ENCODE data around the gene SULT1C3.
"Not testable (repeated sequence)": the region's sequence is repeated elsewhere in the genome, so short reads cannot be mapped to it uniquely, and the experiment has no call there.

SULT1C3 gene

DNA sequence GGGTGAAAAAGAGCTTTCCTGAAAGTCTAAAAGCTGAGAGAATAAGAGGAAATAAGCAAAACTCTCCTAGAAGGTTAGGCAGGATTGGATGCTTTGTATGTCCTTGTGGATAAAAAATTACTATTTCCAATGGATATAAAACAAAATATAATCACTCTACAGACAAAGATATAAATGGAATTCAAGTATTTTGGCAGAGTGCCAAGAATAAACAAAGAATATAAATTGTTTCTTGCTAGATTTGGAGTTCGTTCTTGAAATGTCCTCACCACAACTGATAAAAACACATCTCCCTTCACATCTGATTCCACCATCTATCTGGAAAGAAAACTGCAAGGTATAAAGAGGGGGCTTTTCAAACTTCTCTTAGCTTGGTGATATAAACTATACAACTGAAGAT is 13.3 kb downstream of the SULT1C3 start:
- DNase-seq: no peak

DNA sequence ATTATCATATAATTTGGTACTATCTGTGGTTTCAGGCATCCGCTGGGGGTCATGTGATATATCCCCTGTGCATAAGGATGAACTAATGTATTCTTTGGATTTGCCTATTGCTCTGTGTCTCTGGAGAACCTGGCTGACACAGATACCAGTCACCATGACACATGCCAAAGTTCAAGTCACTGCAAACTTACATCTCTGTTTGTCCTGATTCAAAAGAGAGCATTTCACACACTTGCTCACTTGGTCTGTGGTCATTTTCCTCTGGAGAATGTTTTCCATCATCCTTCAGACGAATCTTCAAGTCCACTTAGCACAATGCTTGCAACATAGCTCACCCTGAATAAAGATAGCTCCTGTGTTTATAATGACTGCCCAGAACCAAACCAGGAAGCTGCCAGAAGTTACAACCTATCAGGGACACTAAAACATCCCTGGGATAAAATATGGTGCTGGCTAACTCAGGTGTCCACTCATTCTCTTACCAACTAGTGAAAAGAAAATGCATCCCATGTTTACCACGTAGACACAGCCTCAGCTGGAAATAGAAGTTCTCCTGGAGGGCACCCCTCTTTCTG is 18.1 kb downstream of the SULT1C3 start:
- DNase-seq: no peak

DNA sequence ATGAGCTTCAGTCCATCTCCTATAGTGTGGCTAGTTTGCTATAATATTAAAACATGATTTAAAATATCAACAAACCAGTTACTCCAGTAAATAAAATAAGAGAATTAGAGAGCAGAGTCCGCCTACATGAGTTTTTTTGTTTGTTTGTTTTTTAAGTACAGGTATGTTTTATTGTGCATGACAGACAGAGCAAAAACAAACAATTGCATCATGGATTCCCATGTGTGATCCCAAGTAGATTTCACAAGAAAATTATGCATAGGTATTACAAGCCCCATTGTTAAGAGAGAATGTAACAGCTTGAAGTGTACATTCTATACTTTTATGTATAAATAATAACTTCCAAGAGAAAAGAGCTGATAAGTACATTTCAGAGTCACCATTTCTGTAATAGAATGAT is 21.0 kb downstream of the SULT1C3 start:
- no peak for DNase-seq

DNA sequence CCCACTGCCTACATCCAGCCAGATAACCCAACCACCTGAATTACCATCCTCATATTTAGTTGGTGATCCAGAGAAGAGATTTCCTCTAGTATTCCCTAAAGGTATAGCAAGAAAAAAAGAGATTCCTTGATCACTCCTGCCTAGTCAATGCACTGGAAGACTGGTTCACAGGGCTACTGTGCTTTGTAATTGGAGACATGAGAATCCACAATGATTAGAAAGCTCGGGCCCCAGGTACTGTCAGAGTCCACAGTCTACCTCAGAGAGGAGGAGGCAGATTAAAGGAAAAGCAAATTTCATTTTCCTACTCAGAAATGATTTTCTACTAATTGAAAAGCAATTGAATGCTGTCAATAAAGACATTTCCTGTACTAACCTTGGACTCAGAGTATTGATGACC is 22.3 kb downstream of the SULT1C3 start:
- DNase-seq: no peak

DNA sequence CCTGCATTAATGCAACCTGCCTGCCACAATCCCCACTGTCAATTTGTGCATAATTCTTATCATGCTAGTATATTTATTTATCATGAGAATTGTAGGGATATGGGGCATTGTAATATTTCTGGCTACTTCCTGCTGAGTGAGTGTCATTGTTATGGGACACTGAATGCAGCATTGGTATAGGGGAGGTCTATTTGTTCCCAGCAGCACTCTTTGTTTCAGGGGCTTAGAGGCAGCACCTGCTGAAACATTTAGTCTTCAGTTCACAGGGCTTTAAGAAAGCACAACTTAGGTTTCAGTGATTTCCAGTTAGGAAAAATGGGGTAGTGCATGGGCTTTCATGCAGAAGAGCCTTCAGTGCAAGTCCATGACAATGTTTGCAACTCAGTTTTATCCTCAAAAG is 23.6 kb downstream of the SULT1C3 start:
- DNase-seq: no peak

DNA sequence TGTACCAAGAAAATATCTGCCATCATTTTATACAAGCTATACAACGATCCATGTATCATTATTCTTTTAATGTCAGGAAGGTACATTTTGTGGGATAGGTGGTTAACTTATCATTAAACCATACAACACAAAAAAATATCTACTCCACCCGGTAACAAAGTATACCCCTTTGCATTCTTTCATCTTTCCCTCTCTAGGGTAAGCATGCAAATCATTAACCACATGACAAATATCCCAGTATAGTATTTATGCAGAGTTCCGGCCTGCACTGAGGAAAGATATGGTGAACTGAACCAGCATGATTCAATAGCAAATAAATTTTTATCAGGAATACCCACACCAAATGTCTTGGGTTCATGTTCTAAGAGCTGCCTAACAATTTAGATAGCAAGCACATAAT is 26.4 kb downstream of the SULT1C3 start:
- DNase-seq: no peak

DNA sequence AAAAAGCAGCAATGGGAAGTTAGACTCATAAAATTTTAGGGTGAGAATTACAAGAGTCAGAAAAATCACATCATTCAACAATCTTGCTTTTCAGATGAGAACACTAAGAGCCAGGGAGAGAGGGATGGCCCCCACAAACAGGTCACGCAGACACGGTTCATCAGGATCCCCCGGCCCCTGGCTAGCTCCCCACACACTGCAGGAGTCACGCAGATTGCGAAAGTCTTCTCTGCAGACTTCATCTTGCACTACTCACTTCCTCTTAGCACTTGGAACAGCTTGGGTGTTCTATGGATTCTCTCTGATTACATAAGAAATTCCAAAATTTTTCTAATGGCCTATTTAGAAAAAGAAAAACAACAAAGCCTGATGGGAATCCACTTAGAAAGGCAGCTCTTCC is 27.3 kb downstream of the SULT1C3 start:
- no peak for DNase-seq

DNA sequence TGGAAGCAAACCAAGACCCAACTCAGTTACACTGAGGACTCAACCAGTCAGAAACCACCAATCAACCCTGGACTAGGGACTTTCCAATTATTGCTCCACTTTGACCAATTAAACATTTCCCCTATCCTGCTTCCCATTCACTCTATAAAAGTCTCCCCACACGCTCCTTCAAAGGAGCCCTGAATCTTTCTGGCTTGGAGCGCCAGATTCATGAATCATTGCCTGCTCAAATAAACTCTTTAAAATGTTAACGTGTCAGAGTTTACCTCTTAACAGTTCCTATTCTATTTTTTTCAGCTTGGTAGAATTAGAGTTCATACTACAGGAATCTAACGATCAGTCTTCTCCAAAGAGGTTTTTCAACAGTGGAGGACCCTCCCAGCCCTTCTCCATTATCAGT is 28.2 kb downstream of the SULT1C3 start:
- no peak for DNase-seq

DNA sequence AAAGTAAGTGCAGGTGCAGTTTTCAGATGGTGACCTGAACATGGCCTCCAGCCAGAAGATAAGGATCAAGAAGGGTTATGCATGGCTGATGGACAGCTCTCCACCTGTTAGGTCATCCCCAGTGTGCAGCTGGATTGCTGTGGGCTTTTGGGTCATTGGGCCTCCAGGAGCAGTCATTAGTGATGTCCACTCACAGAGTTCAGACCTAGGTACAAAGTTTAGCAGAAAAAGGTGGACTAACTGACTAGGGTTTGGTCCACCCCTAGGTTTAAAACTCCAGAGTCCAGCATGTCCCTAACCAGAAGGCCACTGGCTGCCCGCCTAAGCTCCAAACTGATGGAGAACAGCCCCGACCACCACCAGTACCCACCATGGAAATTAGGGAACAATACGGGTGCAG is 30.6 kb downstream of the SULT1C3 start:
- DNase-seq: no peak

DNA sequence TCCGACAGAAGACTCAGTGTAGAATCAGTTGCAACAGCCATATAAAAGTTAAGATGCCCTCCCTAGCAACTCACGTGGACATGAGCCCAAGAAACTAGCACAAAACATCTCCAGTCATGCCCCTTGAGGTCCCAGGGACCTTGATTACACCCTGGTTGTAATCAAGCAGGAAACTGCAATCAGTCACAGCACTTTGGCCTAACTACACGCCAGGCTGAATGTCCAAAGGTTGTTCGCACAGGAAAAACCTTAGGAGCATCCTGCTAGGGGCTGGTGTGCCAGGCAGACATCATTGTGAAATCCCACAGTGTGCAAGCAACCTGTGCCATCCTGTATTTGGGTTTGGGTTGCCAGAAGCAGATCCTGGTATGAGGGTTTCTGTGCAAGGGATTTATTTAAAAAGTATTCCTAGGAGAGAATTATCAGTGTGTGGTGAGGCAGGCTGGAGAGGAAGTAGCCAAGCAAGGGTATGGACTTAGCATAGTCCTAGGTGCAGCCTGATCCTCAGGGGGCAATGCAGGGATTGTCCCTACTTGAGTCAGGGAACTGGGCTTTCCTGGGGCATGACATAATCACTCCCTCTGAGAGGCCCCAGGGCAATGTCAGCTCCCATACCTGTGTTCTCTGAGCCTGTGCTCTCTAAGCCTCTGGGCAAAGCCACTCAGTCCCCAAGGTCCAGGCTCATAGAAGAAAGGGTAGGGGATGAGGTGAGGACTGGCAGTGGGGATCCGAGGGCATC is 31.2 kb downstream of the SULT1C3 start:
- DNase-seq: no peak

DNA sequence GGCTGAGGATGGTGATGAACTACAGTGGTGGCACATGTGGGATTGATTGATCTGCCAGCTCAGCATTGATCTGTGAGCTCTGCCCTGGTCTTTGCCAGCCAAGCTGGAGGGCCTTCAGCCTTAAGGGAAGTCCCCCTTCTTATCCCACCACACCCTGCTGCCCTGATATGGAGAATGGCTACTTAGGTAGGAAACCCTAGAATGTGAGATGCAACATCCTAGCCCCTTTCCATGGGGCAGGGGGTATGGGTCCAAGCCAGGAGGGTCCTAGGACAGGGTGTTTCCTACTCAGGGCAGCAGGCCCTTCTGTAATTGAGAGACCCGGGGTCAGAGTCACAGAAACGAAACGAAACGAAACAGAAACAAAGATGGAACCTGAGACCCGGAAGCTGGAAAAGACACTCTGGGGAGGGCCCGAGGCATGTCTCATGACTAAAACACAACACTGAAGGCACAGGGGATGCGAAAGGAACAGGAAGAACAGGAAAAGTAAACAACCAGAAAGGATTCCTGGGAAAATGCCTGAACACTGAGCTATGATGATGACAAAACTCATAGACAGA is 32.0 kb downstream of the SULT1C3 start:
- no peak for DNase-seq

DNA sequence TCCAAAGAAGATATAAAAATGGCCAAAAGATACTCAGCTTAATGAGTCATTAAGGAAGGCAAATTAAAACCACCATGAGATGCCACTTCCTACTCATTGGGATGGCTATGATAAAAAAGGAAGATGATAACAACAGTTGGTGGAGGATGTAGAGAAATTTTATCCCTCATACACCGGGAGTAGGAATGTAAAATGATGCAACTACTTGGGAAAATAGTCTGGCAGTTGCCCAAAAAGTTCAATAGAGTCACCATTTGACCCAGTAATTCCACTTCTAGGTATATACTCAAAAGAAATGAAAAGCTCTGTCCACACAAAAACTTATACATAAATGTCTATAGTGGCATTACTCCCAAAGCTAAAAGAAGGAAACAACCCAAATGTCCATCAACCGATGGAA is 38.9 kb downstream of the SULT1C3 start:
- DNase-seq: no peak

DNA sequence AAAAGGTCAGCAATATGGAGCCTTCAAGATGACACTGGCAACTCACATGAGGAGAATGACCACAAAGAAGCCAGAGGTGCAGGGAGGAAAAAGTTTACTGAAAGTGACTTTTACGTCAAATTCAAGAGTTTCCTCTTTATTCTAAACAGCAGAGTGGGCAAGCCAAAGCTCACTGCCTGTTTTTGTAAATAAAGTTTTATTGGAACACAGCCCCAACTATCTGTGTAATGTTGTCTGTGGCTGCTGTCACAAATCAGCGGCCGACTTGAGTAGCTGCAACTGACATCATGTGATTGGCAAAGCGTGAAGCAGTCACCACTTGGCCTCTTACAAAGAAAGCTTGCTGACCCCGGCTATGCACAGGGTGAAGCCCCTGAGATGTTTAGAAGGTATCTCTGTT is 39.7 kb downstream of the SULT1C3 start:
- DNase-seq: no peak

DNA sequence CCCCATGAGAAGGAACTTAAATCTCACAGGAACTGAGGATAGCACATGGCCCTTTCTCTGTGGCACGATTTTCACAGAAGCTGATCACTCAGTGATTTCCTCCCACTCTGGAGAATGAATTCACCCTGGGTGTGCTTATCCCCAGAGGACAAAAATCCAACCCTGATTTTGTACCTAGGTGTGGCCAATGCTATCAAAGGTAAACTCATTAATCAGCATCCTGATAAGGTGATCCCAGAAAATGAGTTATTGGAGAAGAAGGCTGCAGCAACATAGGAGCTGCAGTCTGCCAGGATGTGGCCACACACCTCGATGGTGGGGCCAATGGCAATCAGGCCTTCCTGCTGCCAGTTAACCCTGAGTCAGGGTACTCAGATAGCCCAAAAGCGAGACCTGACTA is 40.7 kb downstream of the SULT1C3 start:
- DNase-seq: no peak

DNA sequence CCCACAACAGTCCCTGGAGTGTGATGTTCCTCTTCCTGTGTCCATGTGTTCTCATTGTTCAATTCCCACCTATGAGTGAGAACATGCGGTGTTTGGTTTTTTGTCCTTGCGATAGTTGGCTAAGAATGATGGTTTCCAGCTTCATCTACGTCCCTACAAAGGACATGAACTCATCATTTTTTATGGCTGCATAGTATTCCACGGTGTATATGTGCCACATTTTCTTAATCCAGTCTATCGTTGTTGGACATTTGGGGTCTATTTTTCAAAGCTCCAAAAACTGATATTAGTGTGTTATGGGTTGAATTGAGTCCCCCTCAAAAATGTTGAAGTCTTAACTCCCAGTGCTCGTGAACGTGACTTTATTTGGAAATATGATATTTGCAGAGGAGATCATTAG is 44.8 kb downstream of the SULT1C3 start:
- DNase-seq: not testable (repeated sequence)

DNA sequence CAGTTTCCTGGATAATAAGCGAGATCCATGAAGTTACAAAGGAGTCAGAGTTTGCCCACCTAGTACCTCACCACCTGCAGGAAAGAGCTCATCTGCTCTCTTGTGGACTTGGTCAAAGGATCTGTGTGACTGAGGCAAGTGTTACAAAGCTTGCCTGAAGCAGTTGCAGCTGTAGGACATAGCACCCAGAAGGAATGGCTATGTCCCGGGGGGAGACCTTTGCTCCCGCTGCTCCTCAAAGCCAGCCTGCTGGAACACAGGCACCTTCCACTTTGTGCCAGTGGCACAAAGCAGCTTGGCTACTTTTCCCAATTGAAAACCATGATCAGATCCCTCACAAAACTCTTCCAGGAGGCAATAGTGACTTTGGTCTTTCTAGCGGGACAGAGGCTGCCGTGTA is 45.8 kb downstream of the SULT1C3 start:
- no peak for DNase-seq

DNA sequence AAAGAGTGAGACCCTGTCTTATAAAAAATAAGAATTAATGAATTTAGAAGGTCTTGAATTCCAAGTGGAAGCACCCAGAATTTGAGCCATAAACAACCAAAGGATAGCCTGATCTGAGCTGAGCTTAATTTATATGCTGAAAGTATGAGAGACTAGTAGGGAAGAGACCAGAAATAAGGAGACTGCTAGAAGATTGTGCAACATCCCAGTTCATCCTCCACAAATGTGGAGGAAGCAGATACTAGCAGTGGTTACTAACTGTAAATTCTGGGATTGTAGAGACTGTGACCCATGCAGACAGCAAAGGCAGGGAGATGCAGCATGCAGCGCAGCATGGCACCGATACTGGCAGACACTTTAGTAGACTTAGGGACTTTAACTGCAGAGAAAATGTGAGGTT is 47.4 kb downstream of the SULT1C3 start:
- no peak for DNase-seq

DNA sequence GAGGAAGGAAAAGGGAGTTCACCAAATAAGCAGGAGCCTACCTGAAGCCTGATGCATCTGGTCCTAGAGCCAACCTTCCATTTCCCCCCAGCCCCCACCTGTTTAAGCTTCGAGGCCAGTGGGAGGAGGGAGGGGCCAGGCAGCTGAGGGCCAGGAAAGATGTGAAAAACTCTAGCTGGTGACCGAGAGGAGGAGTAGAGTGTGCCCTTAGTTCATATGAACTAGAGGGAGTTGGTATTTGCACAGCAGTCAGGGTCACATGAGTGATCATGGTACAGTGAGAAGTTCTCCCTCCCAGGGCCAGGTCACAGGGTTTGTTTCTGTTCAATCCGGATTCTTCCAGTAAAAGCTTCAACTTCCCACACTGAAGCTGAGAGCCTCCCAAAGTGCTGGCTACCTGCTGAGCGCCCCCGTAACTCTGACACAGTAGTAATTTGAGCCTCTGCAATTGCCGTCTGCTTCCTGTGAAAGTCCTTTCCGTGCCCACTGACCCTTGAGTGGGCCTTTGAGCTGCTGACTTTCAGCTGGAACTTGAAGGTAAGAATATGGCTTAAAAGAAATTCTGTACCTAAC is 48.9 kb downstream of the SULT1C3 start, which contains the start of gene SULT1C2:
Gene SULT1C2, plus strand, starts transcription at position 362 of the 573 bp plus-strand sequence. CDS start 4,773 bp downstream, outside the sequence.
- DNase-seq: no peak

DNA sequence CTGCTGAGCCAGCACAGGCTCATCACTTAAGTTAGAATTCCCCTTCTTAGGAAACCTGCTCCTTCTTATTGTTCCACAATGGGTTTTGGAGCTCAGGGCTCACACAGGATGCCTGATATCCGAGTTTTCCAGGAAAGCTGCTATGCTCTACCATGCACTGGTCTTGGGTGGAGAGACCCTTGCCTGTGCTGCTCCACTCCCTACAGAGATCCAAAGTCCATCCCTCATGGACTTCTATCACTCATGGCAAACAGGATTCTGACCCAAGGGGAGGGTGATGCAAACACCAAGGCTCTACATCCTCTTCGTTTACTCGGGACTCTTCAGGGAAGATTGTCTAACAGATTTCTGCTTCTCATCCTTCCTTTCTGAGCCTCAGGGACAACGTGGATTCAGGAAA is 54.1 kb downstream of the SULT1C3 start:
- DNase-seq: no peak

DNA sequence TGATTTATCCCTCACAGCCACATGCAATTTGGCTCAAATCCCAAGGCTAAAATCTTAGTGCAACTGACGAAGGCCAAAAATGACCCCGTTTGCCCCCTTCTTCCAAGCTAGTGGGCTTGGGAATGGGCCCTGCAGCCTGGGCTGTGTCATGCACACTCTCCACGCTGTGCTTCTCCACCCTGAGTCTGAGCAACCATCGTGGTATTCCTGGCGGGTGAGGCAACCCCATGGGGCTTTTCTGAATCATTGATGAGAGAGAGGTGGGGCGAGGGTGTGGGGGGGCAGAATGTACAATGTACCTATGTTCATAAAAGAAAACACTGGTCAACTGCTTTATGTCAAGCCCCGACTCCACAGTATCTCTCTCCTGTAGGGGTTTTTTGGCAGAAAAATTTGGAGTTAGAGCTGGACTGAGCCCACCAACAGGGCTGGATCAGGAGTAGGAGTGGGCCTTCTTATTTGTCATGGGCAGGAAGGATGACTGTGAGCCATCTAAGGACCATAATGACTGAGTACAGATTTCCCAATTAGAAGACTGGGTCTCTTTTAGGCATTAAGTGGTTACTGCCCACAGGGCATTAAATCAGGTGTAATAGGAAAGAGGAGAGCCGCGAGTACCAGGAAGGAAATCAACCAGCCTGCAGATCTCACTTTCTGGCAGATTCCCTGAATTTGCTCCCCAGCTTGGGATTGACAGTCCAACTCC is 57.8 kb downstream of the SULT1C3 start:
- no peak for DNase-seq

DNA sequence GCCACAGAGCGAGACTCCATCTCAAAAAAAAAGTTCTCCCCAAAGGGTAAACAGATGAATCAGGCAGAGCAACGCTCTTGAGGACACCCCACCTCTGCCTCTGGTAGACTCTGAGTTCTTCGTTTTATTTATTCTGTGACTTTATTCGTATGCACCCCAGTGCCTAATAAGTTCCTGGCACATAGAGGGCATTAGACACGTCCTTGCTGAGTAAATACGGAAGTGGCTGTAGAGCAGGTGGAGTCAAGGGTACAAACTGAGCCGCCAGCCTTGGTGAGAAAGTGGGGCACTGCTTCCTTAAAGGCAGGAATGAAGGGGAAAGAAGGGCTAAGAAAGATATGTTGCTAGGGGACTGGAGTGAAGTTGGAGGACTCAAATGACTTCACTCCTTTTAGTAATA is 61.8 kb downstream of the SULT1C3 start:
- DNase-seq: no peak

DNA sequence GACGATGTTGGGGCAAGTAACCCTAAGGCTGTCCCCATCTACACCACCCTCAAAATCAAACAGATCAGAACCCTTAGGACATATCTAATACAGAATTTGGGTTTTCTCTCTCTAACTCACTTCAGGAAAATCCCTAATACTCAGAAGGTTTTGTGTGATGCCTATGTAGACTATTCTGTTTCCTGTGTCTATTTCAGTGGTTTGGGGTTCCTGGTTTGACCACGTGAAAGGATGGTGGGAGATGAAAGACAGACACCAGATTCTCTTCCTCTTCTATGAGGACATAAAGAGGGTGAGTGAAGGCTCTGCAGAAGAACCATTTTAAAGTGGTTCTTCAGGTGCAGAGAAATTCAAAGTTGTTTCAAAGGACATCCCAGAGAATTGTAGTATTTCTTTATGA is 65.2 kb downstream of the SULT1C3 start:
- no peak for DNase-seq

DNA sequence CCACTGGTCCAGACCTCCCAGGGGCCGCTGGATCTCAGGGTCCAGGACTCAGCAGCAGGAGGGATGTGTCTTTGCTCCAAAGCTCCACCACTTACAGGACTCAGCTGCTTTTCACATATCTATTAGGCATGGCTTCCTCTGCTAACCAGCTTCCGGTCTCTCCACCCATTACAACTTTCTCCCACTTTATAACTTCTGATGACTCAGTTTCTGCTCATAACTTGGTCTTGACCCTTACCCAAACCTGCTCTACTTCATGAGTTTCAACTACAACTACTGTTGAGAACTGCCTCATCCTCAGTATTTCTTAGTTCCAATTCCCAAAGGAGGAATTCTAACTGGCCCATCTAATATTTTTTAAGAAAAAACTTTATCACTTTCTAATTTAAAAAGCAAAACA is 66.1 kb downstream of the SULT1C3 start:
- no peak for DNase-seq

DNA sequence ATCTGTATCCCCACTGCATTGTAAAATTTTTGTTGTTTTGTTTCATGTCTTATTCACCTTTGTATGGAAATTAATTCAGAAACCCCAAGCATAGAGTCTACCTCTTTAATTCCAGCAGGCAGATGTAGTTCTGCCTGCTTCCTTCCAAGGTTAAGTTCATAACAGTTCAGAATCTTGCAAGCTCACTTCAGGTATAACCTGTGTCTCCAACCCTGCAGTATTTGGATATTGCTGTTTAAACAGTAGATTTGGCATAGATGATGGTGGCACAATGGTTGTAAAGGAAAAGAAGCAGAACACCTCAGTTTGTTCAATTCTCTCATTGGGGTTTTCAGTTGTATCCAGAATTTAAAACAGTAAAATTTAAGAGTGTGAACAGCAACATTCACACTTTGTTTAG is 70.1 kb downstream of the SULT1C3 start:
- no peak for DNase-seq
